AG10803 (cell line): ENCODE data around the gene KCNN1.

Source experiments
- DNase-seq: peaks from one replicate; pipeline ENCODE4 v3.0.0; 2010; ENCODE audit warnings: low read depth
- H3K4me3 ChIP-seq: 2 replicates; pipeline ENCODE4 v1.5.1; 2011; ENCODE audit warnings: mild to moderate bottlenecking, low read length, control low read depth
- CTCF ChIP-seq: conservative IDR thresholded peaks from 2 replicates; pipeline ENCODE4 v1.5.1; 2011; ENCODE audit warnings: mild to moderate bottlenecking, low read length, control low read depth, inconsistent platforms

Gene KCNN1

GRCh38 chr19:17953316-17953801, 13.5 kb upstream of the KCNN1 start:
- no peak overlapping the region for H3K4me3 ChIP-seq
- no peak for TF ChIP-seq CTCF
- no peak for DNase-seq

- H3K4me3 ChIP-seq = no peak overlapping the region
- TF ChIP-seq CTCF = no peak
- DNase-seq = no peak
These were observed 13.0 kb upstream of the KCNN1 start for GRCh38 chr19:17953869-17954268.

- no peak for DNase-seq
- no peak for TF ChIP-seq CTCF
- no peak overlapping the region for H3K4me3 ChIP-seq
These were observed 12.5 kb upstream of the KCNN1 start for GRCh38 chr19:17954401-17954800.

GRCh38 chr19:17957149-17957849, 9.6 kb upstream of the KCNN1 start:
- no peak for DNase-seq
- no peak for TF ChIP-seq CTCF
- H3K4me3 ChIP-seq = no peak overlapping the region

- no peak overlapping the region for H3K4me3 ChIP-seq
- no peak for TF ChIP-seq CTCF
- no peak for DNase-seq
These were observed 9.0 kb upstream of the KCNN1 start for GRCh38 chr19:17957885-17958284.

GRCh38 chr19:17963936-17964691, 2.8 kb upstream of the KCNN1 start:
- no peak for DNase-seq
- TF ChIP-seq CTCF = no peak
- no peak overlapping the region for H3K4me3 ChIP-seq
